NT2/D1 (cell line): ENCODE data around the gene PILRA.
"Not testable (repeated sequence)": the region's sequence is repeated elsewhere in the genome, so short reads cannot be mapped to it uniquely, and the experiment has no call there.

Experiments used
- DNase-seq: peaks from one replicate; pipeline ENCODE4 v3.0.0-alpha.2; 2011; ENCODE audit warnings: low read depth, low spot score
- H3K27me3 ChIP-seq: 2 replicates; pipeline ENCODE4 v1.6.0; 2011; ENCODE audit warnings: mild to moderate bottlenecking; ENCODE audit not compliant: insufficient read length, insufficient read depth
- H3K36me3 ChIP-seq: 2 replicates; pipeline ENCODE4 v1.6.1; 2011; ENCODE audit warnings: mild to moderate bottlenecking, low read length, mixed read lengths; ENCODE audit not compliant: insufficient read depth, insufficient read length
- H3K4me1 ChIP-seq: 2 replicates; pipeline ENCODE4 v1.5.1; 2011; ENCODE audit not compliant: insufficient read depth, insufficient read length
- H3K4me3 ChIP-seq: 2 replicates; pipeline ENCODE4 v1.5.1; 2011; ENCODE audit warnings: low read depth; ENCODE audit not compliant: insufficient read length
- H3K9ac ChIP-seq: 2 replicates; pipeline ENCODE4 v1.6.0; 2011; ENCODE audit warnings: low read depth; ENCODE audit not compliant: insufficient read length
- H3K9me3 ChIP-seq: 2 replicates; pipeline ENCODE4 v1.5.1; 2011; ENCODE audit warnings: mild to moderate bottlenecking, low read length; ENCODE audit not compliant: insufficient read depth
- SUZ12 ChIP-seq: IDR thresholded peaks from 2 replicates; pipeline ENCODE4 v1.6.1; 2011; ENCODE audit not compliant: insufficient read length, insufficient read depth; ENCODE audit errors: extremely low read depth
- YY1 ChIP-seq: IDR thresholded peaks from 2 replicates; pipeline ENCODE4 v1.6.1; 2011; ENCODE audit not compliant: insufficient read length, insufficient read depth
- ZNF274 ChIP-seq: IDR thresholded peaks from 2 replicates; pipeline ENCODE4 v1.6.1; 2011; ENCODE audit warnings: mild to moderate bottlenecking, low read depth, low read length

The PILRA gene

DNA sequence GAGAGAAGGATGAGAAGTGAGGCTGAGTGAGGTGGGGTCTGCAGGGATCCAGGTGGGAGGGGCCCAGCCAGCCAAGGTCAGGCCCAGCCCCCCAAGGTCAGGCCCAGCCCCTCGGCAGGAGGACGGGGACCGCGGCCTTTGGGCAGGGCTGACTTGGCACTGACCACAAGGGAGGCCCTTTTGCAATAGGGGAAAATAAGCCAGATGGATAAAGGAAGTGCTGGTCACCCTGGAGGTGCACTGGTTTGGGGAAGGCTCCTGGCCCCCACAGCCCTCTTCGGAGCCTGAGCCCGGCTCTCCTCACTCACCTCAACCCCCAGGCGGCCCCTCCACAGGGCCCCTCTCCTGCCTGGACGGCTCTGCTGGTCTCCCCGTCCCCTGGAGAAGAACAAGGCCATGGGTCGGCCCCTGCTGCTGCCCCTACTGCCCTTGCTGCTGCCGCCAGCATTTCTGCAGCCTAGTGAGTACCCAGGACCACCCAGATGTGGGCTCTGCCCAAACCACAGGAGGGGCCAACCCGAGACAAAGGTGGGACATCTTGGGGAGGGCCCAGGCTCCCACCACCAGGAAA, at the start of gene PILRA:
Gene PILRA (plus strand): TSS at position 227 of the 571 bp plus-strand sequence. CDS start 170 bp downstream, at position 397.
- no peak for DNase-seq
- no peak within 1 kb of the TSS for H3K4me3 ChIP-seq

DNA sequence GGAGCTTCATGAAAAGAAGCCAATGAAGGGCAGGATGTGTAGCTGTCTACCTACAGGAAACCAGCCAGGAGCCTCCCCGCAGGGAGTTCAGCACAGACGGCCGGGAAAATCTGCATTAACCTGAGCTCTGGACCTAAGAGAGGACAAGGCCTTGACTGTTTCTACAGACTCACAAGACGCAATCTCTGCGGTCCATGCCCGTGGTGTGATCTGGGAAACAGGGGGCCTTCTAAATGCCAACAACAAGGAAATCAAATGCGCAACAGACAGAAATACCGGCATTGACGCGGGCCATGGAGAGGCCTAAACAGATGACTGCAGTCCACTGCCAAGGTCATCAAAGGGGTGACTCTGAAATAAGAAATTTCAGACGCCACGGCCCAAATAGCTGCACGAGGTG, 49.1 kb upstream of the PILRA start:
- DNase-seq, H3K36me3 ChIP-seq, H3K9ac ChIP-seq: not testable (repeated sequence)

More for the DNA sequence above, at the start of gene PILRA:
- H3K9ac ChIP-seq = no peak within 1 kb of the TSS
- H3K9me3 ChIP-seq = no peaks in the 10 kb centered on the region
- TF ChIP-seq YY1 = no peak
- TF ChIP-seq SUZ12 = no peak
- H3K27me3 ChIP-seq = no peaks in the 10 kb centered on the region
- H3K36me3 ChIP-seq = peaks cover 6% of the 10 kb centered on the region
- peaks cover 24% of the 10 kb centered on the region for H3K4me1 ChIP-seq

GRCh38 chr7:100325671-100326070, 47.6 kb upstream of the PILRA start:
- H3K9ac ChIP-seq, H3K4me1 ChIP-seq, H3K4me3 ChIP-seq, DNase-seq, H3K36me3 ChIP-seq, H3K27me3 ChIP-seq, H3K9me3 ChIP-seq: not testable (repeated sequence)

More for the DNA sequence above, 49.1 kb upstream of the PILRA start:
- not testable (repeated sequence) for H3K9me3 ChIP-seq, H3K4me3 ChIP-seq, H3K27me3 ChIP-seq, H3K4me1 ChIP-seq

GRCh38 chr7:100326914-100327313, 46.4 kb upstream of the PILRA start:
- not testable (repeated sequence) for H3K4me3 ChIP-seq, H3K27me3 ChIP-seq, H3K9ac ChIP-seq, H3K9me3 ChIP-seq, DNase-seq, H3K4me1 ChIP-seq, H3K36me3 ChIP-seq

DNA sequence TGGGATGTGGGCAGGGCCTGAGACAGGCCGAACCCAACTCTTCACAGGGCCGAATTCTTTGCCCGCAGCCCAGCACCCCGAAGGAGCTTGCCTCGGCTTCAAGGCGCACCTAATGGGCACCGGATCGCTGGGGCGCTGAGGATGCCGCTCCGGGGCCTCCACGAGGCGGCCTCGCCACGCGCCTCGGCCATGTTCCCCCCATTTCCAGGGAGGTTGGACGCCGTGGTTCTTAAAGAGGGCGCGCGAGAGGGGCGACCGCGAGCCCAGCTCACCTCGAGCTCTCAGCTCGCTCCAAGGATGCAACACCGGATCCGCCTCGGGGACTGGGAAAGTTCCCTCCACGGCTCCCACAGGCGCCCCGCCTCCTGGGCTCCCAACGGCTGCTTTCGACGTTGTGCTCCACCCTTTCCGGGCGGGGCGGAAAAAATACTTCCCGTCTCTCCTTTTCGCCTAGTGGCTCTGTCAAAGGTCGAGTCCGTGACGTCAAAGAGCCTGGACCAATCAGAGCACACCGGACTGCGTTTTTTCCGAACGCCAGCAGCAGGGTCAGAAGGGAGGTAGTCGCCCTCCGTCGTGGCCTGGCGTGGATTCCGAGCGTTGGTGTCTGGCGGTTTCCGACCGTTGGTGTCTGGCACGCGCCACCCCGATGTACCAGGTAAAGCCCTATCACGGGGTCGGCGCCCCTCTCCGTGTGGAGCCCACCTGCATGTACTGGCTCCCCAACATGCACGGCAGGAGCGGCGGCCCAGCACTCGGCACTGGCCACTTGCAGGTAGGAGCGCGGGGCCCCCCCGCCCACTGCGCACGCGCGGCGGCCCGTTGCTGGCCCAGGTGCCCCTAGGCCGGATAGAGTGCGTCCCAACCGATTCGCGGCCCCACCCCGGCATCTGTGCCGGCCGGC, 37.5 kb upstream of the PILRA start:
- Histone ChIP-seq H3K4me3 (peak overlapping the region; percentile 78), H3K9ac (peak overlapping the region; percentile 77)
- not testable (repeated sequence) for H3K4me1 ChIP-seq, H3K27me3 ChIP-seq, H3K9me3 ChIP-seq, H3K36me3 ChIP-seq
- peak; percentile 69 for DNase-seq

GRCh38 chr7:100338083-100338696, 35.1 kb upstream of the PILRA start:
- H3K27me3 ChIP-seq, H3K9me3 ChIP-seq, H3K9ac ChIP-seq, H3K4me1 ChIP-seq, H3K4me3 ChIP-seq, DNase-seq: not testable (repeated sequence)
- H3K36me3 ChIP-seq = peaks cover 19% of the 10 kb centered on the region

DNA sequence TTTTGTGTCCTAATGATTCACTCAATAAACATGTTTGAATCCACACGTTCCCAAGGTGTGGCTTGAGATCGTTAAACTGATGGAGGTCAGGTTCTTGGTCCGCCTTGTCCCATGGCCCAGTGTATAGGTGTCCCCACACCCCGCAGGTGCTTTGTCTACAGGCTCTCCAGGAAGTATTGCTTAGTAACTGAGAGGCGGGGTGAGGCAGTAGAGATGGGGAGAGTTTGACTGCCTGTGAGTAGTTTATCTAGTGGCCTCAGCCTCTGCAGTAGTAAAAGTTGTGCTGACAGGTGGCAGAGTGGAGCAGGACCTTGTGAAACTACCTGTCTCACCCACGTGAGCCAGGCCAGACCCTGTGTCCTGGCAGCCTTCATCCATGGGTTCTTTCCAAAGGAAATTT, 32.0 kb upstream of the PILRA start:
- H3K9me3 ChIP-seq, DNase-seq, H3K4me1 ChIP-seq, H3K4me3 ChIP-seq, H3K27me3 ChIP-seq, H3K9ac ChIP-seq: not testable (repeated sequence)
- peaks cover 27% of the 10 kb centered on the region for H3K36me3 ChIP-seq

GRCh38 chr7:100342765-100343164, 30.5 kb upstream of the PILRA start:
- DNase-seq = no peak
- Histone ChIP-seq H3K4me3 (no peak overlapping the region), H3K9me3 (no peaks in the 10 kb centered on the region), H3K4me1 (peaks cover 2% of the 10 kb centered on the region), H3K36me3 (peaks cover 38% of the 10 kb centered on the region), H3K27me3 (no peaks in the 10 kb centered on the region), H3K9ac (no peak overlapping the region)
- TF ChIP-seq SUZ12 (no peak), YY1 (no peak), ZNF274 (no peak)

DNA sequence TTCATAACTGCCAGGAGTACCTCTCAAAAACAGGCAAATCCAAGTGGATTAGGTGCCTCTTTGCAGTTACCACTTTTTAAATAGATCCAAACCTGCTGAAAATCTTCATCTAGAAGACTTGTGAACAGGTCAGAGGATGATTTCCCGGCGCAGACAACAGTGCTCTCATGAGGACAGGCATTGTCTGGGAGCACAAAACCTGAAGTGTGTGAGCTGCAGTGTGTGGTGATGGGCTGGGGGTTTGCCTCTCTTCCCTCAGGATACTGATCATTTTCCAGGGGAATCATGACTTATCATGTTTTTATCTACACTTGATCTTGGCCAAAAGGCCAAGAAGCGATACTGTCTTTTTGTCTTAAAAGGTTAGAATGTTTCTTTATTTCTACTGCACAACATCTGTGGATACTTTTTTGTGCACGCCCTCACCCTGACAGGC, 29.1 kb upstream of the PILRA start:
- H3K4me1 ChIP-seq, H3K27me3 ChIP-seq, H3K9ac ChIP-seq, H3K4me3 ChIP-seq, DNase-seq, H3K9me3 ChIP-seq: not testable (repeated sequence)
- H3K36me3 ChIP-seq = peaks cover 44% of the 10 kb centered on the region

DNA sequence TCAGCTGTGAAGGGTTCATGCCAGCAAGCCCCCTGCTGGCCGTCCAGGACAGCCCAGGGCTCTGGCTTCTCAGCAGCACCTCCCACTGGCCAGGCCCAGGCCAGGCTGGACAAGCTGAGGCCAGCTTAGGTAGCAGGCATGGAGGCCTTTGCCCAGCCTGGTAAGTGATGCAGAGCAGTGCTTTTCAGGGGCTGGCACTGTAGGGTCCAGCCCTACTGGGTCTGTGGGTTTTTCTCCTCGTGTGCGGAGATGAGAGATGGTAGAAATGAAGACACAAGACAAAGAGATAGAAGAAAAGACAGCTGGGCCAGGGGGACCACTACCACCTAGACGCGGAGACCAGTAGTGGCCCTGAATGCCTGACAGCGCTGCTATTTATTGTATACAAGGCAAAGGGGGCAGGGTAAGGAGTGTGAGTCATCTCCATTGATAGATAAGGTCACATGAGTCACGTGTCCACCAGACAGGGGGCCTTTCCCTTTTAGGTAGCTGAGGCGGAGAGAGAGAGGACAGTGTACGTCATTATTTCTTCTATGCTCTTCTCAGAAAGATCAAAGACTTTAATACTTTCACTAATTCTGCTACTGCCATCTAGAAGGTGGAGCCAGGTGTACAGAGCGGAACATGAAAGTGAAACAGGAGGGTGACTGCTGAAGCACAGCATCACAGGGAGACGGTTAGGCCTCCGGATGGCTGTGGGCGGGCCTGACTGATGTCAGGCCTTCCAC, 28.6 kb upstream of the PILRA start:
- peaks cover 49% of the 10 kb centered on the region for H3K36me3 ChIP-seq
- H3K9ac ChIP-seq, H3K9me3 ChIP-seq, DNase-seq, H3K27me3 ChIP-seq, H3K4me3 ChIP-seq, H3K4me1 ChIP-seq: not testable (repeated sequence)
